ENCODE results near the gene DNASE1L2. TPM values are rescaled to one million over a fixed set of nuclear protein-coding genes. Genes with fewer than 3 reads are reported as not detected.
"Not testable (repeated sequence)": the region's sequence is repeated elsewhere in the genome, so short reads cannot be mapped to it uniquely, and the experiment has no call there.

Gene DNASE1L2
- total RNA-seq, 2 donors from 2014 or later: 0.35 to 1.3 TPM

GRCh38 chr16:2253293-2253692 is 17.0 kb downstream of the DNASE1L2 start:
- Histone ChIP-seq H3K36me3 (ENCODE audit: control insufficient read depth, insufficient read depth, low read length) (peaks cover 66% of the 10 kb centered on the region), H3K9ac (ENCODE audit: extremely low read depth, low read length, poor library complexity, severe bottlenecking) (no peak overlapping the region), H3K27me3 (ENCODE audit: control insufficient read depth, insufficient read depth, low read length, poor library complexity, severe bottlenecking) (no peaks in the 10 kb centered on the region), H3K27ac (ENCODE audit: low read depth, low read length) (no peak overlapping the region), H3K4me3 (ENCODE audit: low read length) (no peak overlapping the region), H3K4me1 (ENCODE audit: control insufficient read depth, insufficient read depth, low read length) (peaks cover 7% of the 10 kb centered on the region), H3K9me3 (ENCODE audit: control insufficient read depth, low read length) (no peaks in the 10 kb centered on the region)
- WGBS, 2 experiments (ENCODE audit: insufficient coverage in 1 of 2, insufficient read length in 1 of 2): 92 to 99% methylated on average over 7 to 11 of the region's 11 CpGs
- peak; percentile 41 for DNase-seq
- Mint-ChIP-seq H3K4me1 (peaks cover 14% of the 10 kb centered on the region), H3K27ac (peak overlapping the region; percentile 70), H3K36me3 (ENCODE audit: low read depth) (peaks cover 59% of the 10 kb centered on the region), H3K27me3 (ENCODE audit: insufficient read depth) (no peaks in the 10 kb centered on the region), H3K4me3 (no peak overlapping the region), H3K9me3 (peaks cover 2% of the 10 kb centered on the region)
- no peak for TF ChIP-seq CTCF (conservative IDR thresholded peaks at IDR 0.05)

GRCh38 chr16:2256531-2257140 is 20.4 kb downstream of the DNASE1L2 start:
- Histone ChIP-seq H3K27me3 (ENCODE audit: control insufficient read depth, insufficient read depth, low read length, poor library complexity, severe bottlenecking) (no peaks in the 10 kb centered on the region), H3K36me3 (ENCODE audit: control insufficient read depth, insufficient read depth, low read length) (peaks cover 90% of the 10 kb centered on the region), H3K4me1 (ENCODE audit: control insufficient read depth, insufficient read depth, low read length) (peaks cover 7% of the 10 kb centered on the region), H3K4me3 (ENCODE audit: low read length) (no peak overlapping the region), H3K9ac (ENCODE audit: extremely low read depth, low read length, poor library complexity, severe bottlenecking) (no peak overlapping the region), H3K27ac (ENCODE audit: low read depth, low read length) (no peak overlapping the region), H3K9me3 (ENCODE audit: control insufficient read depth, low read length) (no peaks in the 10 kb centered on the region)
- Mint-ChIP-seq H3K36me3 (ENCODE audit: low read depth) (peaks cover 76% of the 10 kb centered on the region), H3K4me1 (peaks cover 14% of the 10 kb centered on the region), H3K4me3 (no peak overlapping the region), H3K27ac (peak overlapping the region; percentile 48), H3K9me3 (no peaks in the 10 kb centered on the region), H3K27me3 (ENCODE audit: insufficient read depth) (no peaks in the 10 kb centered on the region)
- TF ChIP-seq CTCF (conservative IDR thresholded peaks at IDR 0.05): no peak
- WGBS, 2 experiments (ENCODE audit: insufficient coverage in 1 of 2, insufficient read length in 1 of 2): 97% methylated on average over 6 to 12 of the region's 12 CpGs
- DNase-seq: peak; percentile 40

GRCh38 chr16:2257726-2258125 is 21.5 kb downstream of the DNASE1L2 start:
- Mint-ChIP-seq H3K27me3 (ENCODE audit: insufficient read depth) (no peaks in the 10 kb centered on the region), H3K27ac (peak overlapping the region; percentile 55), H3K36me3 (ENCODE audit: low read depth) (peaks cover 83% of the 10 kb centered on the region), H3K9me3 (no peaks in the 10 kb centered on the region), H3K4me3 (no peak overlapping the region), H3K4me1 (peaks cover 8% of the 10 kb centered on the region)
- H3K36me3 ChIP-seq (ENCODE audit: control insufficient read depth, insufficient read depth, low read length): peaks cover 98% of the 10 kb centered on the region
- 96 to 98% methylated on average over 5 to 6 of the region's 6 CpGs for WGBS, 2 experiments (ENCODE audit: insufficient coverage in 1 of 2, insufficient read length in 1 of 2)
- DNase-seq: no peak
- no peak overlapping the region for H3K27ac ChIP-seq (ENCODE audit: low read depth, low read length)
- H3K4me3 ChIP-seq (ENCODE audit: low read length): no peak overlapping the region
- no peaks in the 10 kb centered on the region for H3K27me3 ChIP-seq (ENCODE audit: control insufficient read depth, insufficient read depth, low read length, poor library complexity, severe bottlenecking)
- TF ChIP-seq CTCF (conservative IDR thresholded peaks at IDR 0.05): no peak
- H3K4me1 ChIP-seq (ENCODE audit: control insufficient read depth, insufficient read depth, low read length): no peaks in the 10 kb centered on the region
- H3K9ac ChIP-seq (ENCODE audit: extremely low read depth, low read length, poor library complexity, severe bottlenecking): no peak overlapping the region
- H3K9me3 ChIP-seq (ENCODE audit: control insufficient read depth, low read length): no peaks in the 10 kb centered on the region

- DNase-seq; H3K4me3 ChIP-seq (ENCODE audit: low read length); H3K4me1 ChIP-seq (ENCODE audit: control insufficient read depth, insufficient read depth, low read length); H3K27me3 ChIP-seq (ENCODE audit: control insufficient read depth, insufficient read depth, low read length, poor library complexity, severe bottlenecking); H3K27ac Mint-ChIP-seq; H3K9ac ChIP-seq (ENCODE audit: extremely low read depth, low read length, poor library complexity, severe bottlenecking); H3K4me1 Mint-ChIP-seq; H3K9me3 Mint-ChIP-seq; H3K4me3 Mint-ChIP-seq; H3K27ac ChIP-seq (ENCODE audit: low read depth, low read length); H3K9me3 ChIP-seq (ENCODE audit: control insufficient read depth, low read length); H3K27me3 Mint-ChIP-seq (ENCODE audit: insufficient read depth): not testable (repeated sequence)
- peaks cover 83% of the 10 kb centered on the region for H3K36me3 Mint-ChIP-seq (ENCODE audit: low read depth)
- peaks cover 98% of the 10 kb centered on the region for H3K36me3 ChIP-seq (ENCODE audit: control insufficient read depth, insufficient read depth, low read length)
- WGBS, 2 experiments (ENCODE audit: insufficient coverage in 1 of 2, insufficient read length in 1 of 2): 86 to 96% methylated on average over 4 to 7 of the region's 7 CpGs
Measured at GRCh38 chr16:2258530-2258929, 22.3 kb downstream of the DNASE1L2 start.
